Mesenchymal stem cell (in vitro differentiated cells and primary cell): ENCODE measurements around the gene LMNA.

ENCODE experiments used
- DNase-seq: peaks from one replicate; pipeline ENCODE4 v3.0.0-alpha.2; 2013
- H2AFZ ChIP-seq: one replicate; pipeline ENCODE4 v1.6.1; 2013; ENCODE audit warnings: low read depth, mild to moderate bottlenecking, control low read depth, inconsistent platforms, low read length, moderate library complexity
- H2AK5ac ChIP-seq: 2 replicates; pipeline ENCODE4 v1.6.1; 2013; ENCODE audit warnings: low read length, moderate library complexity, mild to moderate bottlenecking, inconsistent platforms; ENCODE audit not compliant: severe bottlenecking
- H2BK120ac ChIP-seq: one replicate; pipeline ENCODE4 v1.6.1; 2013; ENCODE audit warnings: low read depth, mild to moderate bottlenecking, inconsistent platforms, low read length, moderate library complexity
- H2BK12ac ChIP-seq, 2 experiments: one replicate each; pipeline ENCODE4 v1.6.1; 2013; ENCODE audit warnings: inconsistent platforms in 2 of 2, low read length in 2 of 2, mild to moderate bottlenecking in 2 of 2, moderate library complexity in 2 of 2, control low read depth in 1 of 2
- H2BK15ac ChIP-seq: one replicate; pipeline ENCODE4 v1.6.1; 2013; ENCODE audit warnings: mild to moderate bottlenecking, low read depth, inconsistent platforms; ENCODE audit not compliant: poor library complexity, severe bottlenecking
- H2BK5ac ChIP-seq: 2 replicates; pipeline ENCODE4 v1.6.1; 2013; ENCODE audit warnings: low read depth, mild to moderate bottlenecking, low read length, control low read depth, inconsistent platforms; ENCODE audit not compliant: poor library complexity, severe bottlenecking
- H3K14ac ChIP-seq, 2 experiments: one replicate each; pipeline ENCODE4 v1.6.1; 2013; ENCODE audit warnings: inconsistent platforms in 2 of 2, low read length in 2 of 2, control low read depth in 1 of 2, mild to moderate bottlenecking in 1 of 2, moderate library complexity in 1 of 2
- H3K18ac ChIP-seq, 2 experiments: one replicate each; pipeline ENCODE4 v1.6.1; 2013; ENCODE audit warnings: inconsistent platforms in 2 of 2, low read length in 2 of 2, control low read depth in 1 of 2, low read depth in 1 of 2, mild to moderate bottlenecking in 1 of 2
- H3K23ac ChIP-seq, 2 experiments: one replicate each; pipeline ENCODE4 v1.6.1; 2013; ENCODE audit warnings: inconsistent platforms in 2 of 2, low read length in 2 of 2, mild to moderate bottlenecking in 2 of 2, moderate library complexity in 2 of 2, control low read depth in 1 of 2
- H3K27ac ChIP-seq: 2 replicates; pipeline ENCODE4 v1.5.1; 2013; ENCODE audit warnings: mild to moderate bottlenecking, moderate library complexity, low read length, control low read depth, inconsistent platforms; ENCODE audit not compliant: poor library complexity, severe bottlenecking
- H3K27me3 ChIP-seq, 2 experiments: 2 replicates each; pipeline versions ENCODE4 v1.6.1 to v1.7.0; 2013; ENCODE audit warnings: low read length in 2 of 2, mild to moderate bottlenecking in 2 of 2, moderate library complexity in 2 of 2, control low read depth in 1 of 2, inconsistent platforms in 1 of 2; ENCODE audit not compliant: control insufficient read depth in 1 of 2, insufficient read depth in 1 of 2
- H3K36me3 ChIP-seq, 2 experiments: 2 replicates each; pipeline versions ENCODE4 v1.6.1 to v1.7.0; 2013; ENCODE audit warnings: low read length in 2 of 2, control low read depth in 1 of 2, inconsistent platforms in 1 of 2, low read depth in 1 of 2, mild to moderate bottlenecking in 1 of 2; ENCODE audit not compliant: insufficient read depth in 2 of 2, control insufficient read depth in 1 of 2
- H3K4ac ChIP-seq, 2 experiments: one replicate each; pipeline ENCODE4 v1.6.1; 2013; ENCODE audit warnings: inconsistent platforms in 2 of 2, low read length in 2 of 2, mild to moderate bottlenecking in 2 of 2, moderate library complexity in 2 of 2, control low read depth in 1 of 2, low read depth in 1 of 2
- H3K4me1 ChIP-seq: 2 replicates; pipeline ENCODE4 v1.6.1; 2013; ENCODE audit warnings: low read depth, low read length, control low read depth; ENCODE audit not compliant: control insufficient read depth, insufficient read depth
- H3K4me2 ChIP-seq: 2 replicates; pipeline ENCODE4 v1.6.1; 2013; ENCODE audit warnings: low read length, mild to moderate bottlenecking, inconsistent platforms; ENCODE audit not compliant: poor library complexity, severe bottlenecking
- H3K4me3 ChIP-seq, 2 experiments: 2 replicates each; pipeline versions ENCODE4 v1.5.1 to v1.7.0; 2013; ENCODE audit warnings: low read length in 2 of 2, mild to moderate bottlenecking in 2 of 2, control low read depth in 1 of 2, low read depth in 1 of 2; ENCODE audit not compliant: insufficient read depth in 1 of 2
- H3K79me1 ChIP-seq: replicated peaks from 2 replicates; pipeline ENCODE4 v1.6.1; 2013; ENCODE audit warnings: mild to moderate bottlenecking, control low read depth, low read length, inconsistent platforms; ENCODE audit not compliant: poor library complexity, severe bottlenecking
- H3K9ac ChIP-seq: 2 replicates; pipeline ENCODE4 v1.7.0; 2013; ENCODE audit warnings: mild to moderate bottlenecking, low read length, moderate library complexity
- H3K9me3 ChIP-seq: 2 replicates; pipeline ENCODE4 v1.7.0; 2013; ENCODE audit warnings: mild to moderate bottlenecking, low read length; ENCODE audit not compliant: control insufficient read depth
- H4K8ac ChIP-seq: one replicate; pipeline ENCODE4 v1.6.1; 2013; ENCODE audit warnings: inconsistent platforms, mild to moderate bottlenecking, low read length, moderate library complexity
- H4K91ac ChIP-seq: one replicate; pipeline ENCODE4 v1.6.1; 2013; ENCODE audit warnings: mild to moderate bottlenecking, low read length, inconsistent platforms
- WGBS: methylation state at CpG from one replicate; pipeline ENCODE4 v1.1.7; 2013; ENCODE audit warnings: mixed read lengths; 5-methylcytosine and 5-hydroxymethylcytosine counted together

Gene LMNA

DNA sequence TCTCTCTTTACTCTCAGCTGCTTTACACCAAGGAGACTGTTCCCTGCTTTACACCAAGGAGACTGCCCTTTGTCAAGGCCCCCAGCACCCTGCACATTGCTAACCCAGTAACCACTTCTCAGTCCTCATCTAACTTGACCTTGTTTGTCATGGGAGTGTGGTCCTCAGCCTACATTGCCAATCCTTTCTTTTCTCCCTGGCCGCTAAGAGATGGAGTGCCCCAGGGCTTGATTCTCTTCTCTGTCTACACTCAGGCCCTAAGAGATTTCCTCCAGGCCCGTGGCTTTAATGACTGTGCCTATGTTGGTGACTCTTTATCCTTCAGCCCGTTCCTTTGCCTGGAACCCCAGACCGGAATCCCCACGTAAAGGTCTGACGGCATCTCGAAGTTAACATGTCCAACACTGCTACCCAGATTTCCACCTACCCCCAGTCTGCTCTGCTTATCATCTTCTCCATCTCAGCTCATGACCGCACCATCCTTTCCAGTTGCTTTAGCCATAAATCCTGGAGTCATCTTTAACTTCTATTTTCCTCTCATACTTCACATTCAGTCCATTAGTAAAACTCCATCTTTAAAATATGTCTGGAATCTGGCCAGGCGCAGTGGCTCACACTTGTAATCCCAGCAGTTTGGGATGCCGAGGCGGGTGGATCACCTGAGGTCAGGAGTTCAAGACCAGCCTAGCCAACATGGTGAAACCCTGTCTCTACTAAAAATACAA lies 29.4 kb downstream of the LMNA start:
- Histone ChIP-seq H3K27ac (no peak overlapping the region), H2BK15ac (no peak overlapping the region), H4K91ac (no peak overlapping the region), H3K9ac (peak overlapping the region; percentile 39), H3K79me1 (peaks cover 1% of the 10 kb centered on the region), H3K4me2 (no peak overlapping the region), H2BK5ac (no peak overlapping the region), H3K18ac (no peak overlapping the region), H3K4ac (peak overlapping the region in 1 of 2 experiments; percentile 8), H3K23ac (peak overlapping the region in 1 of 2 experiments; percentile 76), H3K36me3 (peaks cover 28 to 29% of the 10 kb centered on the region in 2 experiments), H3K27me3 (peaks cover 0 to 18% of the 10 kb centered on the region in 2 experiments), H3K14ac (no peak overlapping the region), H2AFZ (no peak overlapping the region), H3K9me3 (no peaks in the 10 kb centered on the region), H2BK12ac (no peak overlapping the region), H4K8ac (no peak overlapping the region), H3K4me1 (peaks cover 6% of the 10 kb centered on the region), H3K4me3 (no peak overlapping the region), H2AK5ac (peak overlapping the region; percentile 22), H2BK120ac (no peak overlapping the region)
- 76% methylated on average over 11 of the region's 11 CpGs for WGBS
- DNase-seq = peak; percentile 66

DNA sequence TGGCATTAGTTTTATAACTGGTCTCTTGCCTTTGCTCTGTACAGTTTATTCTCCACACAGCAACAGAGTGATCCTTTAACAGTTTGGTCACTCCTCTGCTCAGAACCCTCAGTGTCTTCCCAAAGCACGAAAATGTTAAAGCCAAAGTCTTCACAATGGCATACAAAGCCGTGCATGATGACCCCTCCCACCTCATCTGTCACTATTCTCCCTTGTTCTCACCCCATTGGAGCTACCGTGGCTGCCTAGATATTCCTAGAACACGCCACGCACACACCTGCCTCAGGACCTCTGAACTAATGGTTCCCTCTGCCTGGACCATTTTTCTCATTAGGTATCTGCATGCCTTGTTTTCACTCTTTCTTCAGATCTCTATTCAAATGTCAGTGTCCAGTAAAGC lies 30.2 kb downstream of the LMNA start:
- Histone ChIP-seq H2BK5ac (no peak overlapping the region), H3K36me3 (peaks cover 20 to 21% of the 10 kb centered on the region in 2 experiments), H4K8ac (no peak overlapping the region), H3K23ac (no peak overlapping the region), H3K14ac (no peak overlapping the region), H2AK5ac (no peak overlapping the region), H3K27ac (no peak overlapping the region), H3K4me2 (no peak overlapping the region), H3K27me3 (peaks cover 0 to 26% of the 10 kb centered on the region in 2 experiments), H4K91ac (no peak overlapping the region), H3K9me3 (no peaks in the 10 kb centered on the region), H3K79me1 (no peaks in the 10 kb centered on the region), H3K4ac (no peak overlapping the region), H2BK12ac (no peak overlapping the region), H2AFZ (no peak overlapping the region), H2BK15ac (no peak overlapping the region), H3K4me1 (peaks cover 6% of the 10 kb centered on the region), H2BK120ac (no peak overlapping the region), H3K18ac (no peak overlapping the region), H3K9ac (peak overlapping the region; percentile 20), H3K4me3 (no peak overlapping the region)
- WGBS = 87% methylated on average over 5 of the region's 5 CpGs
- DNase-seq = peak; percentile 66

DNA sequence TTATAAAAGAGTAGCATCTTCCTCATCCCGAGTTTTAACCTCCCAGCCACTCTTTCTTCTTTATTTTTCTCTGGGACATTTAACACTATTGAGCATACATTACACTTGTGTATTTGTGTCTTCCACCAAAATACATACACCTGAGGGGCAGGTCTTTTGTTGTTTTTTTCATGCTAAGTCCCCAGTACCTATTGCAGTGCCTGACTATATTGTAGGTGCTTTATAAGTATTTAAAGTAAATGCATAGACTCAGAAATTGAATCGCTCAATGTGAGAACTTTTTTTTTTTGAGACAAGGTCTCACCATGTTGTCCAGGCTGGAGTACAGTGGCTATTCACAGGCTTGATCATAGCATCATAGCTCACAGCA lies 31.1 kb downstream of the LMNA start:
- WGBS = 93% methylated on average over 2 of the region's 2 CpGs
- Histone ChIP-seq H4K91ac (no peak overlapping the region), H2AFZ (no peak overlapping the region), H3K18ac (no peak overlapping the region), H3K27ac (no peak overlapping the region), H3K27me3 (peaks cover 4 to 35% of the 10 kb centered on the region in 2 experiments), H3K4me3 (no peak overlapping the region), H3K4ac (no peak overlapping the region), H2BK120ac (no peak overlapping the region), H3K14ac (no peak overlapping the region), H2BK5ac (no peak overlapping the region), H2BK12ac (no peak overlapping the region), H2BK15ac (no peak overlapping the region), H2AK5ac (no peak overlapping the region), H3K9me3 (no peaks in the 10 kb centered on the region), H3K4me2 (no peak overlapping the region), H3K4me1 (peaks cover 14% of the 10 kb centered on the region), H3K36me3 (peaks cover 11 to 12% of the 10 kb centered on the region in 2 experiments), H3K23ac (no peak overlapping the region), H3K9ac (peak overlapping the region; percentile 77), H4K8ac (no peak overlapping the region), H3K79me1 (no peaks in the 10 kb centered on the region)
- no peak for DNase-seq

DNA sequence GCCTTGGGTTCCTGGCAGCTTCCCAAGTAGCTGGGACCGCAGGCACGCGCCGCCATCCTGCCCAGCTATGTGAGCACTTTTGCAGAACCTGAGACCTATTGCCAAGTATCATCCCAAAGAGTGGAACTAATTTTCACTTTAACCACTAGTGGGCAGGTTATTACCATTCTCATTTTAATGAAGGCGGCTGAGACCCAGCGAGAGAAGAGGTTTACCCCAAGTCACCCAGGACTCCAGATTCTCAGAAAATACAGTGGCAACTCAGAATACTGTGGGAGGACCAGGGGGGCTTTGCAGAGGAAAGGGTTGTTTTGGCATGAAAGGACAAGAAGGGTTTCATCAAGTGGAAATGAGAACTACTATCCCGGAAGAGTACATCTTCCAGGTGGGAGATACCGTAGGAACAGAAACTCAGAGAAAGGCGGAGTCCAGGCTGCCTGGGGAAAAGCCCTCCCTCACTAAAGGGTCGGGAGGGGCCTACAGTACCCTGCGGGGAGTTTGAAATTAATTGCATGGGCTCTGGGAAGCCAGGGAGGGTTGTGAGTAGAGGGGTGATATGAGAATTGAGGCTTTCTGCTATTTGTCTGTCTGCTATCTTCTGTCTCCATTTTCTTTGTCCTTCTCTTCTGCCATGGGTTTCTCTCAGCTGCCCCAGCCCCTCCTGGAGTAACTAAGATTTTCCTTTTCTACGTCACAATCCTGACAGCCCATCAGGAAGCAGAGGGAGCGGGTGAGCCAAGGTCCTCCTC lies 31.7 kb downstream of the LMNA start:
- no peak overlapping the region for H2AK5ac ChIP-seq
- H2BK12ac ChIP-seq = peak overlapping the region in 1 of 2 experiments; percentile 15
- H2BK15ac ChIP-seq = peak overlapping the region; percentile 8
- no peak overlapping the region for H3K23ac ChIP-seq
- H3K4me1 ChIP-seq = peaks cover 16% of the 10 kb centered on the region
- H3K14ac ChIP-seq = no peak overlapping the region
- H3K27me3 ChIP-seq = peaks cover 4 to 41% of the 10 kb centered on the region in 2 experiments
- 32% methylated on average over 13 of the region's 13 CpGs for WGBS
- no peak overlapping the region for H4K8ac ChIP-seq
- no peak overlapping the region for H2AFZ ChIP-seq
- no peaks in the 10 kb centered on the region for H3K79me1 ChIP-seq
- peak; percentile 92 for DNase-seq
- H3K36me3 ChIP-seq = peaks cover 6 to 7% of the 10 kb centered on the region in 2 experiments
- no peak overlapping the region for H2BK5ac ChIP-seq
- peak overlapping the region; percentile 32 for H3K4me2 ChIP-seq
- no peak overlapping the region for H3K27ac ChIP-seq
- H3K9me3 ChIP-seq = no peaks in the 10 kb centered on the region
- no peak overlapping the region for H3K4me3 ChIP-seq
- peak overlapping the region; percentile 77 for H3K9ac ChIP-seq
- no peak overlapping the region for H4K91ac ChIP-seq
- no peak overlapping the region for H3K4ac ChIP-seq
- no peak overlapping the region for H3K18ac ChIP-seq
- no peak overlapping the region for H2BK120ac ChIP-seq
